H1 (cell line): ENCODE data around the gene TCFL5. TPM values are rescaled to one million over a fixed set of nuclear protein-coding genes. Genes with fewer than 3 reads are reported as not detected.

Source experiments
- CTCF ChIA-PET: fragments of 300-600 bp; sonication (Branson Sonifier 250); formaldehyde crosslinking; loops from one replicate; lab custom pipeline; 2021; ENCODE audit not compliant: partially characterized antibody; lab: Charles Lee
- POLR2A ChIA-PET: fragments of 300-600 bp; sonication (Branson Sonifier 250); formaldehyde crosslinking; loops from one replicate; lab custom pipeline; 2021; ENCODE audit warnings: inconsistent platforms; ENCODE audit not compliant: partially characterized antibody; lab: Charles Lee
- DNase-seq, 2 experiments: peaks; one replicate each; pipeline versions ENCODE4 v3.0.0 to v3.0.0-alpha.2; 2010 to 2022; ENCODE audit warnings: low spot score in 2 of 2, low read depth in 1 of 2, mixed read lengths in 1 of 2
- FAIRE-seq: peaks from 2 replicates; lab custom pipeline; 2011; peaks lifted over from hg19 to GRCh38; lab: Jason Lieb, UNC
- H2AFZ ChIP-seq: 2 replicates; pipeline ENCODE4 v1.8.1; 2012; ENCODE audit warnings: low read length, inconsistent platforms
- H2AK5ac ChIP-seq: 2 replicates; pipeline ENCODE4 v1.6.1; 2013; ENCODE audit warnings: low read depth, low read length
- H2BK120ac ChIP-seq: replicated peaks from 2 replicates; pipeline ENCODE3; 2013; ENCODE audit warnings: low read depth, low read length, inconsistent platforms
- H2BK12ac ChIP-seq: 2 replicates; pipeline ENCODE4 v1.6.1; 2013; ENCODE audit warnings: low read depth, low read length
- H2BK15ac ChIP-seq: 2 replicates; pipeline ENCODE4 v1.6.1; 2013; ENCODE audit warnings: low read length
- H2BK20ac ChIP-seq: 2 replicates; pipeline ENCODE4 v1.6.1; 2013; ENCODE audit warnings: low read length
- H2BK5ac ChIP-seq: 2 replicates; pipeline ENCODE4 v1.6.1; 2013; ENCODE audit warnings: low read depth, low read length
- H3K14ac ChIP-seq: 2 replicates; pipeline ENCODE4 v1.6.1; 2013; ENCODE audit warnings: inconsistent platforms; ENCODE audit not compliant: insufficient read length
- H3K18ac ChIP-seq: 2 replicates; pipeline ENCODE4 v1.6.1; 2013; ENCODE audit warnings: low read length; ENCODE audit errors: extremely low read depth
- H3K23ac ChIP-seq: 2 replicates; pipeline ENCODE4 v1.6.1; 2013; ENCODE audit warnings: inconsistent platforms; ENCODE audit not compliant: insufficient read length
- H3K23me2 ChIP-seq: 2 replicates; pipeline ENCODE4 v1.6.1; 2013; ENCODE audit warnings: low read depth, low read length
- H3K27ac ChIP-seq: 2 replicates; pipeline ENCODE4 v1.6.1; 2011; ENCODE audit warnings: low read depth, low read length, inconsistent platforms
- H3K27me3 ChIP-seq, 4 experiments: replicated peaks in 1 of 4; 1 replicate in 1 of 4; 2 replicates in 3 of 4; pipeline versions ENCODE4 v1.6.1 to v1.8.1; 2011 to 2013; ENCODE audit warnings: low read length in 3 of 4, mild to moderate bottlenecking in 3 of 4, inconsistent platforms in 2 of 4, mixed read lengths in 2 of 4, moderate library complexity in 1 of 4; ENCODE audit not compliant: control insufficient read depth in 3 of 4, insufficient read depth in 3 of 4; ENCODE audit errors: extremely low read depth in 1 of 4
- H3K36me3 ChIP-seq, 4 experiments: 2 replicates each; pipeline versions ENCODE4 v1.6.1 to v1.8.1; 2011 to 2013; ENCODE audit warnings: mild to moderate bottlenecking in 4 of 4, low read length in 3 of 4, moderate library complexity in 2 of 4, control low read depth in 1 of 4, inconsistent platforms in 1 of 4; ENCODE audit not compliant: insufficient read depth in 4 of 4, control insufficient read depth in 2 of 4
- H3K4ac ChIP-seq: replicated peaks from 2 replicates; pipeline ENCODE3; 2013; ENCODE audit warnings: low read length, low read depth, mixed read lengths, inconsistent platforms; ENCODE audit not compliant: insufficient read length
- H3K4me1 ChIP-seq, 4 experiments: replicated peaks in 1 of 4; 1 replicate in 1 of 4; 2 replicates in 3 of 4; pipeline versions ENCODE4 v1.6.1 to v1.8.1; 2011 to 2013; ENCODE audit warnings: low read length in 3 of 4, inconsistent platforms in 2 of 4, mixed read lengths in 1 of 4; ENCODE audit not compliant: insufficient read depth in 4 of 4, control insufficient read depth in 3 of 4
- H3K4me2 ChIP-seq, 2 experiments: 2 replicates each; pipeline versions ENCODE4 v1.6.1 to v1.8.1; 2011 to 2013; ENCODE audit warnings: low read depth in 2 of 2, low read length in 2 of 2, control low read depth in 1 of 2, inconsistent platforms in 1 of 2, mild to moderate bottlenecking in 1 of 2; ENCODE audit not compliant: insufficient read depth in 1 of 2
- H3K4me3 ChIP-seq, 4 experiments: fragments of 200-600, 300-600 bp in 1 of 4; sonication (generic), shearing (Covaris generic), sonication (Bioruptor Twin) in 1 of 4; 2 replicates each; pipeline versions ENCODE4 v1.5.1 to v1.8.1; 2011 to 2016; ENCODE audit warnings: low read length in 4 of 4, low read depth in 3 of 4, control low read depth in 2 of 4, inconsistent platforms in 2 of 4, mild to moderate bottlenecking in 2 of 4, mixed read lengths in 1 of 4, moderate library complexity in 1 of 4; ENCODE audit not compliant: insufficient read depth in 2 of 4; ENCODE audit errors: extremely low read depth in 1 of 4
- H3K56ac ChIP-seq: replicated peaks from 2 replicates; pipeline ENCODE3; 2013; ENCODE audit warnings: low read depth, mild to moderate bottlenecking, mixed read lengths, low read length, inconsistent platforms; ENCODE audit not compliant: insufficient read length
- H3K79me1 ChIP-seq: 2 replicates; pipeline ENCODE4 v1.6.1; 2013; ENCODE audit warnings: low read depth, low read length, control low read depth
- H3K79me2 ChIP-seq, 2 experiments: 2 replicates each; pipeline versions ENCODE4 v1.6.1 to v1.8.1; 2012 to 2013; ENCODE audit warnings: low read length in 2 of 2, mild to moderate bottlenecking in 2 of 2, inconsistent platforms in 1 of 2; ENCODE audit not compliant: insufficient read depth in 2 of 2, control insufficient read depth in 1 of 2
- H3K9ac ChIP-seq, 4 experiments: replicated peaks in 1 of 4; 1 replicate in 1 of 4; 2 replicates in 3 of 4; pipeline versions ENCODE4 v1.6.1 to v1.8.1; 2011 to 2013; ENCODE audit warnings: low read depth in 3 of 4, low read length in 3 of 4, control low read depth in 2 of 4, mild to moderate bottlenecking in 2 of 4, moderate library complexity in 2 of 4, inconsistent platforms in 1 of 4; ENCODE audit errors: extremely low read depth in 1 of 4
- H3K9me3 ChIP-seq, 2 experiments: 2 replicates each; pipeline versions ENCODE4 v1.6.1 to v1.8.1; 2012 to 2013; ENCODE audit warnings: mild to moderate bottlenecking in 2 of 2, moderate library complexity in 2 of 2, control low read depth in 1 of 2, inconsistent platforms in 1 of 2, low read depth in 1 of 2, low read length in 1 of 2, mixed read lengths in 1 of 2; ENCODE audit not compliant: insufficient read depth in 2 of 2
- H4K20me1 ChIP-seq, 2 experiments: replicated peaks in 1 of 2; 2 replicates each; pipeline versions ENCODE3 to v1.8.1; 2011 to 2013; ENCODE audit warnings: inconsistent platforms in 2 of 2, low read length in 2 of 2, mild to moderate bottlenecking in 1 of 2; ENCODE audit not compliant: insufficient read depth in 2 of 2, control insufficient read depth in 1 of 2
- H4K5ac ChIP-seq: 2 replicates; pipeline ENCODE4 v1.6.1; 2013; ENCODE audit warnings: low read length, low read depth, mixed read lengths, inconsistent platforms; ENCODE audit not compliant: insufficient read length
- H4K8ac ChIP-seq: 2 replicates; pipeline ENCODE4 v1.8.0; 2013; ENCODE audit warnings: mild to moderate bottlenecking, moderate library complexity, low read length, inconsistent platforms; ENCODE audit not compliant: insufficient read depth; ENCODE audit errors: extremely low read depth
- H4K91ac ChIP-seq: replicated peaks from 2 replicates; pipeline ENCODE3; 2013; ENCODE audit warnings: low read length, mixed read lengths, inconsistent platforms; ENCODE audit not compliant: insufficient read length
- CHD2 ChIP-seq: IDR thresholded peaks from 2 replicates; pipeline ENCODE4 v1.6.1; 2012; ENCODE audit warnings: low read length, improper control_type of control experiment
- CTCF ChIP-seq, 3 experiments: IDR thresholded peaks; 1 replicate in 2 of 3; 2 replicates in 1 of 3; pipeline versions ENCODE4 v1.5.1 to v1.6.1; 2011; ENCODE audit warnings: low read length in 3 of 3, mild to moderate bottlenecking in 3 of 3, inconsistent platforms in 2 of 3, low read depth in 1 of 3, moderate library complexity in 1 of 3; ENCODE audit not compliant: insufficient read depth in 1 of 3; ENCODE audit errors: control extremely low read depth in 1 of 3
- RAD21 ChIP-seq, 2 experiments: IDR thresholded peaks in 1 of 2; conservative IDR thresholded peaks in 1 of 2; 2 replicates each; pipeline ENCODE4 v1.6.1; 2011; ENCODE audit warnings: low read depth in 2 of 2, low read length in 2 of 2, improper control_type of control experiment in 1 of 2, inconsistent platforms in 1 of 2, mild to moderate bottlenecking in 1 of 2, moderate library complexity in 1 of 2
- SIN3A ChIP-seq, 2 experiments: IDR thresholded peaks in 1 of 2; conservative IDR thresholded peaks in 1 of 2; 2 replicates each; pipeline ENCODE4 v1.6.1; 2011 to 2012; ENCODE audit warnings: low read length in 2 of 2, improper control_type of control experiment in 1 of 2, low read depth in 1 of 2, mild to moderate bottlenecking in 1 of 2
- TCF12 ChIP-seq: IDR thresholded peaks from 2 replicates; pipeline ENCODE4 v1.6.1; 2011; ENCODE audit warnings: low read depth, mild to moderate bottlenecking, low read length
- USF2 ChIP-seq: IDR thresholded peaks from 2 replicates; pipeline ENCODE4 v1.6.1; 2011; ENCODE audit warnings: low read length, improper control_type of control experiment
- WGBS, 2 experiments: shearing (Covaris generic) in 1 of 2; methylation state at CpG; one replicate each; pipeline versions ENCODE4 v1.1.6 to v1.1.7; 2013 to 2015; ENCODE audit warnings: low lambda C conversion rate in 2 of 2, mixed read lengths in 2 of 2, inconsistent platforms in 1 of 2, low coverage in 1 of 2, missing lambda C conversion rate in 1 of 2; ENCODE audit not compliant: insufficient replicate concordance in 2 of 2, insufficient coverage in 1 of 2, insufficient read length in 1 of 2; ENCODE audit errors: extremely low coverage in 1 of 2, missing lambda C conversion rate in 1 of 2; 5-methylcytosine and 5-hydroxymethylcytosine counted together
- polyA plus RNA-seq, 7 experiments: library from polyadenylated mRNA; depleted of rRNA in 3 of 7; stranded (reverse) in 5 of 7; unstranded in 2 of 7; fragments of >200 nt in 5 of 7; fragments of 200-250 nt in 2 of 7; gene quantifications; 1 replicate in 5 of 7; 2 replicates in 1 of 7; 4 replicates in 1 of 7; pipeline versions ENCODE4 v1.2.1 to v1.2.3, GENCODE V29; 2011 to 2013; ENCODE audit warnings: missing spikeins in 2 of 7, mixed read lengths in 2 of 7
- total RNA-seq: library from RNA; stranded (reverse); fragmentation: NEBNext Ultra II Directional; extraction: Animal tissue kit (Norgen Biotek cat#: 25700); gene quantifications from 2 replicates; pipeline ENCODE4 v1.2.1, GENCODE V29; 2021

Gene TCFL5
- total and polyA plus RNA-seq, 2 of the 8 experiments (the other 6 are each of a cell fraction or from before 2014, with no cell fraction given), result 6.2 to 15.0 TPM

DNA sequence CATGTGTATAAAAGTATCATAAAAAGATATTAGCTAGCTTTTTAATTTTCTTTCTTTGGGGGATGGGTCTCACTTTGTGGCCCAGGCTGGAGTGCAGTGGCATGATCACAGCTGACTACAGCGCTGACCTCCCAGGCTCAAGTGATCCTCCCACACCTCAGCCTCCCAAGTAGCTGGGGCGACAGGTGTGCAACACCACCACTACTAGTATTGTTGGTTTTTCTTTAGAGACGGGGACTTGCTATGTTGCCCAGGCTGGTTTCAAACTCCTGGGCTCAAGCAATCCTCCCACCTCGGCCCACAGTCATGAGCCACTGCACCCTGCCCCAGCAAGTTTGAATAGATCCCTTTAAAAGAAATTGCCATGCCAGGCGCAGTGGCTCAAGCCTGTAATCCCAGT lies 6.5 kb downstream of the TCFL5 start:
- no peak overlapping the region for H3K14ac ChIP-seq
- H3K4ac ChIP-seq, result no peak overlapping the region
- peaks cover 0 to under 1% (median under 1%) of the 10 kb centered on the region in 4 experiments; a peak in 3 of 7 replicates for H3K27me3 ChIP-seq
- no peak overlapping the region for H4K8ac ChIP-seq
- no peak overlapping the region for H3K23ac ChIP-seq
- no peak for TF ChIP-seq CHD2
- no peak for TF ChIP-seq RAD21 (IDR thresholded peaks at IDR 0.05 in 1 of 2, conservative IDR thresholded peaks at IDR 0.05 in 1 of 2; ENCODE audit: low read depth in 2 of 2, low read length in 2 of 2)
- TF ChIP-seq USF2, result no peak
- no peak for TF ChIP-seq TCF12
- TF ChIP-seq SIN3A (conservative IDR thresholded peaks at IDR 0.05 in 1 of 2, IDR thresholded peaks at IDR 0.05 in 1 of 2; ENCODE audit: low read depth in 1 of 2, low read length in 2 of 2), result no peak
- no peak for TF ChIP-seq CTCF (IDR thresholded peaks at IDR 0.05; ENCODE audit: control extremely low read depth in 1 of 3, insufficient read depth in 1 of 3, low read depth in 1 of 3, low read length in 3 of 3)
- peaks cover 5 to 15% of the 10 kb centered on the region in 2 experiments for H4K20me1 ChIP-seq
- H3K18ac ChIP-seq, result no peak overlapping the region
- no peak overlapping the region for H4K5ac ChIP-seq
- WGBS, 2 experiments, result 87% methylated on average over 5 of the region's 5 CpGs; no CpG with 5 or more reads in 1 of the 2 experiments
- FAIRE-seq (no peak), DNase-seq (no peak)
- H3K9ac ChIP-seq, result no peak overlapping the region
- H3K9me3 ChIP-seq, result no peaks in the 10 kb centered on the region
- peaks cover 4% of the 10 kb centered on the region; the same call in 1 of the 2 replicates for H3K79me1 ChIP-seq
- H3K23me2 ChIP-seq, result peaks cover under 1% of the 10 kb centered on the region; the same call in 1 of the 2 replicates
- H2BK15ac ChIP-seq, result no peak overlapping the region
- CTCF ChIA-PET, result interaction anchor here (0.6 to 2.1 kb wide), 8 partner anchors 9 to 355 kb away, joined by 3 to 7 read pairs (median 4); no protein-coding TSS in a partner anchor
- H3K4me2 ChIP-seq, result no peak overlapping the region
- no peak overlapping the region for H2AFZ ChIP-seq
- POLR2A ChIA-PET, result no interaction called here
- no peak overlapping the region for H3K4me3 ChIP-seq
- peaks cover 5 to 29% (median 19%) of the 10 kb centered on the region in 4 experiments; a peak in 7 of 8 replicates for H3K36me3 ChIP-seq
- H2BK120ac ChIP-seq, result no peak overlapping the region
- H4K91ac ChIP-seq, result no peak overlapping the region
- H3K79me2 ChIP-seq, result peaks cover 0 to 12% of the 10 kb centered on the region in 2 experiments; a peak in 2 of 4 replicates
- H2BK20ac ChIP-seq, result no peak overlapping the region
- no peak overlapping the region for H3K27ac ChIP-seq
- H3K56ac ChIP-seq, result no peak overlapping the region
- peaks cover under 1 to 3% (median 1%) of the 10 kb centered on the region in 4 experiments; a peak in 3 of 7 replicates for H3K4me1 ChIP-seq
- no peak overlapping the region for H2BK12ac ChIP-seq
- H2BK5ac ChIP-seq, result no peak overlapping the region
- no peak overlapping the region for H2AK5ac ChIP-seq
